H1 (cell line): ENCODE data around the gene AMOT. TPM values are rescaled to one million over a fixed set of nuclear protein-coding genes. Genes with fewer than 3 reads are reported as not detected.

Source experiments
- BRCA1 ChIP-seq: IDR thresholded peaks from 2 replicates; pipeline ENCODE4 v1.6.1; 2012; ENCODE audit warnings: low read depth, low read length, improper control_type of control experiment
- NANOG ChIP-seq: IDR thresholded peaks from 2 replicates; pipeline ENCODE4 v1.6.1; 2011; ENCODE audit warnings: low read length, low read depth, mild to moderate bottlenecking, inconsistent platforms; ENCODE audit not compliant: insufficient read depth, poor library complexity, severe bottlenecking
- SRF ChIP-seq: IDR thresholded peaks from 2 replicates; pipeline ENCODE4 v1.6.1; 2011; ENCODE audit warnings: mild to moderate bottlenecking, low read depth, low read length, moderate library complexity
- polyA plus RNA-seq, 7 experiments: library from polyadenylated mRNA; depleted of rRNA in 3 of 7; stranded (reverse) in 5 of 7; unstranded in 2 of 7; fragments of >200 nt in 5 of 7; fragments of 200-250 nt in 2 of 7; gene quantifications; 1 replicate in 5 of 7; 2 replicates in 1 of 7; 4 replicates in 1 of 7; pipeline versions ENCODE4 v1.2.1 to v1.2.3, GENCODE V29; 2011 to 2013; ENCODE audit warnings: missing spikeins in 2 of 7, mixed read lengths in 2 of 7
- total RNA-seq: library from RNA; stranded (reverse); fragmentation: NEBNext Ultra II Directional; extraction: Animal tissue kit (Norgen Biotek cat#: 25700); gene quantifications from 2 replicates; pipeline ENCODE4 v1.2.1, GENCODE V29; 2021
- TF ChIP-seq, protein P1 (sequence below): IDR thresholded peaks from 2 replicates; pipeline ENCODE4 v1.6.1; 2012; ENCODE audit warnings: low read length, inconsistent platforms

Gene AMOT
- total and polyA plus RNA-seq, 2 of the 8 experiments (the other 6 are each of a cell fraction or from before 2014, with no cell fraction given), result 2.3 to 7.1 TPM

DNA sequence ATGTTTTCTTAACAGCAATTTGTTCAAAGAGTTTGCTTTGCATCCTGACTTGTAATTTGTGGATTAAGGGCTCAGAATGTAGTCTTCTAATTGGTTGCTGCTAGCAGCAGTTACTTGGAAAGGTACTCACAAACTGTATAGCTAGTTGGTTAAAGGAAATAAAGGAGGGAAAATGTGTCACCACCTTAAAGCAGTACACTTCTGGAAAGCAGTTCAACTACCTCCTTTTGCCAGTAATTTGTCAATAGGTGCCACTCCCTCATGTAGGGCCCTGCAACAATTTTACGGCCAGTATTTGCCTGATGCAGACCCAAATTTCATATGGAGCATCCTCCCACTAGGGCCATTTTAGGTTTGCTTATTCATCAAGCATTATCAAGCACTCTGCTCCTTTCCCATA, 20.8 kb downstream of the AMOT start (continued):
- TF ChIP-seq, protein P1, sequence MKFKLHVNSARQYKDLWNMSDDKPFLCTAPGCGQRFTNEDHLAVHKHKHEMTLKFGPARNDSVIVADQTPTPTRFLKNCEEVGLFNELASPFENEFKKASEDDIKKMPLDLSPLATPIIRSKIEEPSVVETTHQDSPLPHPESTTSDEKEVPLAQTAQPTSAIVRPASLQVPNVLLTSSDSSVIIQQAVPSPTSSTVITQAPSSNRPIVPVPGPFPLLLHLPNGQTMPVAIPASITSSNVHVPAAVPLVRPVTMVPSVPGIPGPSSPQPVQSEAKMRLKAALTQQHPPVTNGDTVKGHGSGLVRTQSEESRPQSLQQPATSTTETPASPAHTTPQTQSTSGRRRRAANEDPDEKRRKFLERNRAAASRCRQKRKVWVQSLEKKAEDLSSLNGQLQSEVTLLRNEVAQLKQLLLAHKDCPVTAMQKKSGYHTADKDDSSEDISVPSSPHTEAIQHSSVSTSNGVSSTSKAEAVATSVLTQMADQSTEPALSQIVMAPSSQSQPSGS, result no peak
- TF ChIP-seq NANOG (no peak), BRCA1 (no peak), SRF (no peak)
